ENCODE measurements around the gene CPNE5. TPM values are rescaled to one million over a fixed set of nuclear protein-coding genes. Genes with fewer than 3 reads are reported as not detected.

CPNE5 gene
- total RNA-seq, 1 experiment from 2014 or later: 0.44 TPM

DNA sequence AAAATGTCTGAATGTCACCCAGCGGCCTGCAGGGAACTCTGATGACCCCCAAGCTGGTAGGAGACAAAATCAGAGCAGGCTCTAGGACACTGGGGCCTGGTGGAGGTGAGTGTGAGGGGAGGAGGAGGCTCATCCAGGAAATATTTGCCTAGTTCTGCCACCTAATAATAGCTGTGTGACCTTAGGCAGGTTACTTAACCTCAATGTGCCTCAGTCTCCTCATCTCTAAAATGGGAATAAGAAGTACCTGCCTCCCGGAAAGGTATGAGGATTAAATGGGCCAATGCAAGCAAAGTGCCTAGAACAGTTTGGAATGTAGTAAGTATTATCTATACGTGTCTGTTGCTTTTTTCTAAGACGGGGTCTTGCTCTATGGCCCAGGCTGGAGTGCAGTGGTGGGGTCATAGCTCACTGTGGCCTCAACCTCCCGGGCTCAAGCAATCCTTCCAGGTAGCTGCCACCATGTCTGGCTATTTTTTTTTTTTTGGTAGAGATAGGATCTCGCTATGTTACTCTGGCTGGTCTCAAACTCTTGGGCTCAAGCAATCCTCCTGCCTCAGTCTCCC is 81.2 kb downstream of the CPNE5 start:
- no peak overlapping the region for H3K27ac ChIP-seq (ENCODE audit: low read length)
- DNase-seq (ENCODE audit: low read depth, low spot score): no peak
- TF ChIP-seq SIN3A (IDR thresholded peaks at IDR 0.05; ENCODE audit: borderline replicate concordance, insufficient read depth, low read depth, low read length): no peak
- TF ChIP-seq TCF7L2 (IDR thresholded peaks at IDR 0.05; ENCODE audit: low read depth, low read length): no peak
- no peak for TF ChIP-seq CTCF (IDR thresholded peaks at IDR 0.05)
- no peak for TF ChIP-seq POLR2AphosphoS5 (IDR thresholded peaks at IDR 0.05; ENCODE audit: low read depth, low read length)
- TF ChIP-seq REST (IDR thresholded peaks at IDR 0.05; ENCODE audit: insufficient read depth in 1 of 2, low read depth in 2 of 2, low read length in 1 of 2): no peak
- H3K27me3 ChIP-seq (ENCODE audit: control insufficient read depth, insufficient read depth, low read length): no peaks in the 10 kb centered on the region
- no peak for ATAC-seq
- intact Hi-C loops (cut with micrococcal nuclease; ENCODE audit: unreplicated experiment): loop anchor here (2.0 to 10.0 kb wide), 2 partner anchors 73 to 143 kb away; no protein-coding TSS in a partner anchor
- H3K4me3 ChIP-seq (ENCODE audit: low read depth in 2 of 2, low read length in 2 of 2): no peak overlapping the region
- CTCF ChIA-PET: interaction anchor here (1.4 to 3.1 kb wide), 2 partner anchors 143 to 260 kb away, joined by 6 to 19 read pairs; no protein-coding TSS in a partner anchor
- POLR2A ChIA-PET: no interaction called here
- in situ Hi-C loops (cut with HindIII; ENCODE audit: low pct_unique_long_range_greater_than_20kb, low sequenced_read_pairs): no loop called here
- no TSS peak for BruUV-seq (replicated peaks)
- no peaks in the 10 kb centered on the region for H3K36me3 ChIP-seq (ENCODE audit: control insufficient read depth, insufficient read depth, low read length)
- H3K4me1 ChIP-seq (ENCODE audit: control insufficient read depth, insufficient read depth, low read length): peaks cover 3% of the 10 kb centered on the region
- no peaks in the 10 kb centered on the region for H3K9me3 ChIP-seq (ENCODE audit: control insufficient read depth, insufficient read depth, low read depth, low read length)

GRCh38 chr6:36757206-36757605 is 82.0 kb downstream of the CPNE5 start:
- POLR2A ChIA-PET: no interaction called here
- no peak for TF ChIP-seq CTCF (IDR thresholded peaks at IDR 0.05)
- no peak for TF ChIP-seq POLR2AphosphoS5 (IDR thresholded peaks at IDR 0.05; ENCODE audit: low read depth, low read length)
- no peak for TF ChIP-seq TCF7L2 (IDR thresholded peaks at IDR 0.05; ENCODE audit: low read depth, low read length)
- TF ChIP-seq REST (IDR thresholded peaks at IDR 0.05; ENCODE audit: insufficient read depth in 1 of 2, low read depth in 2 of 2, low read length in 1 of 2): no peak
- no peak for TF ChIP-seq SIN3A (IDR thresholded peaks at IDR 0.05; ENCODE audit: borderline replicate concordance, insufficient read depth, low read depth, low read length)
- no peaks in the 10 kb centered on the region for H3K36me3 ChIP-seq (ENCODE audit: control insufficient read depth, insufficient read depth, low read length)
- H3K4me1 ChIP-seq (ENCODE audit: control insufficient read depth, insufficient read depth, low read length): peaks cover 6% of the 10 kb centered on the region
- BruUV-seq (replicated peaks): no TSS peak
- CTCF ChIA-PET: no interaction called here
- intact Hi-C loops (cut with micrococcal nuclease; ENCODE audit: unreplicated experiment): loop anchor here (10.0 kb wide), 1 partner anchor 72 kb away; no protein-coding TSS in a partner anchor
- H3K27me3 ChIP-seq (ENCODE audit: control insufficient read depth, insufficient read depth, low read length): no peaks in the 10 kb centered on the region
- ATAC-seq: no peak
- no peak overlapping the region for H3K4me3 ChIP-seq (ENCODE audit: low read depth in 2 of 2, low read length in 2 of 2)
- no peak for DNase-seq (ENCODE audit: low read depth, low spot score)
- H3K27ac ChIP-seq (ENCODE audit: low read length): no peak overlapping the region
- no peaks in the 10 kb centered on the region for H3K9me3 ChIP-seq (ENCODE audit: control insufficient read depth, insufficient read depth, low read depth, low read length)
- in situ Hi-C loops (cut with HindIII; ENCODE audit: low pct_unique_long_range_greater_than_20kb, low sequenced_read_pairs): no loop called here

Measured in Panc1 (cell line).